ENCODE results near the gene METTL27.

- no peak for TF ChIP-seq CTCF (IDR thresholded peaks at IDR 0.05)
- TF ChIP-seq TEAD1 (CRISPR knock-in tag; IDR thresholded peaks at IDR 0.05), result no peak
- TF ChIP-seq, protein P1, sequence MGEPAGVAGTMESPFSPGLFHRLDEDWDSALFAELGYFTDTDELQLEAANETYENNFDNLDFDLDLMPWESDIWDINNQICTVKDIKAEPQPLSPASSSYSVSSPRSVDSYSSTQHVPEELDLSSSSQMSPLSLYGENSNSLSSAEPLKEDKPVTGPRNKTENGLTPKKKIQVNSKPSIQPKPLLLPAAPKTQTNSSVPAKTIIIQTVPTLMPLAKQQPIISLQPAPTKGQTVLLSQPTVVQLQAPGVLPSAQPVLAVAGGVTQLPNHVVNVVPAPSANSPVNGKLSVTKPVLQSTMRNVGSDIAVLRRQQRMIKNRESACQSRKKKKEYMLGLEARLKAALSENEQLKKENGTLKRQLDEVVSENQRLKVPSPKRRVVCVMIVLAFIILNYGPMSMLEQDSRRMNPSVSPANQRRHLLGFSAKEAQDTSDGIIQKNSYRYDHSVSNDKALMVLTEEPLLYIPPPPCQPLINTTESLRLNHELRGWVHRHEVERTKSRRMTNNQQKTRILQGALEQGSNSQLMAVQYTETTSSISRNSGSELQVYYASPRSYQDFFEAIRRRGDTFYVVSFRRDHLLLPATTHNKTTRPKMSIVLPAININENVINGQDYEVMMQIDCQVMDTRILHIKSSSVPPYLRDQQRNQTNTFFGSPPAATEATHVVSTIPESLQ (CRISPR knock-in tag; IDR thresholded peaks at IDR 0.05), result no peak
Measured at GRCh38 chr7:73815436-73815835, 26.9 kb downstream of the METTL27 start.

All from WTC11 (cell line).